GM12878 (cell line): ENCODE results near the gene SYT10. TPM values are rescaled to one million over a fixed set of nuclear protein-coding genes. Genes with fewer than 3 reads are reported as not detected.

Experiments
- ATAC-seq: fragments of 200-7000 bp; cut with Tn5 transposase; 3 replicates; pipeline ENCODE4 v1.9.1; 2020; ENCODE audit warnings: mild to moderate bottlenecking, moderate library complexity
- BruUV-seq: library from RNA; stranded (reverse); fragments of 400-500 nt; replicated peaks from 2 replicates; lab custom pipeline; 2021; lab: Mats Ljungman, UMichigan
- CTCF ChIA-PET: fragments of 300-600 bp; sonication (Branson Sonifier 250); formaldehyde crosslinking; extraction: SDS; loops from one replicate; lab custom pipeline; 2021; ENCODE audit warnings: inconsistent platforms; lab: Yijun Ruan, JAX
- POLR2A ChIA-PET: fragments of 350-600 bp; formaldehyde crosslinking; extraction: SDS; loops from one replicate; lab custom pipeline; 2021; ENCODE audit warnings: inconsistent platforms; lab: Charles Lee
- RAD21 ChIA-PET: fragments of 300-600 bp; sonication (Branson Sonifier 250); formaldehyde crosslinking; loops from one replicate; lab custom pipeline; 2023; ENCODE audit warnings: antibody characterized with exemption; ENCODE audit not compliant: unreplicated experiment; lab: Charles Lee
- SMC1A ChIA-PET: fragments of 300-600 bp; sonication (Branson Sonifier 250); formaldehyde crosslinking; loops from one replicate; lab custom pipeline; 2023; ENCODE audit not compliant: unreplicated experiment, uncharacterized antibody; lab: Charles Lee
- DNase-seq: peaks from one replicate; pipeline ENCODE4 v3.0.0-alpha.2; 2011; ENCODE audit warnings: low read depth, low spot score
- FAIRE-seq: peaks from 3 replicates; lab custom pipeline; 2011; peaks lifted over from hg19 to GRCh38; lab: Jason Lieb, UNC
- H2AFZ ChIP-seq: 2 replicates; pipeline ENCODE4 v1.6.0; 2011; ENCODE audit warnings: low read depth, low read length, control low read depth; ENCODE audit not compliant: control insufficient read depth
- H3K27ac ChIP-seq: 2 replicates; pipeline ENCODE4 v1.5.1; 2011; ENCODE audit warnings: control low read depth; ENCODE audit not compliant: control insufficient read depth, insufficient read depth
- H3K27me3 ChIP-seq, 2 experiments: replicated peaks in 1 of 2; 2 replicates each; pipeline versions ENCODE4 v1.6.0 to v1.6.1; 2011; ENCODE audit warnings: low read length in 1 of 2; ENCODE audit not compliant: control insufficient read depth in 2 of 2, insufficient read depth in 2 of 2
- H3K36me3 ChIP-seq, 2 experiments: 2 replicates each; pipeline ENCODE4 v1.5.1; 2011; ENCODE audit warnings: low read length in 1 of 2; ENCODE audit not compliant: control insufficient read depth in 2 of 2, insufficient read depth in 2 of 2
- H3K4me1 ChIP-seq: 2 replicates; pipeline ENCODE4 v1.6.1; 2011; ENCODE audit warnings: mild to moderate bottlenecking, low read length, moderate library complexity, mixed read lengths; ENCODE audit not compliant: control insufficient read depth, insufficient read depth
- H3K4me2 ChIP-seq: 2 replicates; pipeline ENCODE4 v1.6.0; 2011; ENCODE audit warnings: control low read depth; ENCODE audit not compliant: control insufficient read depth, insufficient read depth
- H3K4me3 ChIP-seq: fragments of 200-600 bp; sonication (generic); 2 replicates; pipeline ENCODE4 v1.5.1; 2016
- H3K79me2 ChIP-seq: 2 replicates; pipeline ENCODE4 v1.6.0; 2011; ENCODE audit warnings: low read length; ENCODE audit not compliant: control insufficient read depth, insufficient read depth
- H3K9ac ChIP-seq: 2 replicates; pipeline ENCODE4 v1.8.0; 2011; ENCODE audit warnings: low read length, control low read depth, mixed read lengths; ENCODE audit not compliant: control insufficient read depth, insufficient read depth
- H3K9me3 ChIP-seq: replicated peaks from 3 replicates; pipeline ENCODE4 v1.5.1; 2011; ENCODE audit warnings: mild to moderate bottlenecking, low read length; ENCODE audit not compliant: control insufficient read depth, insufficient read depth
- H4K20me1 ChIP-seq: 2 replicates; pipeline ENCODE4 v1.6.0; 2011; ENCODE audit not compliant: control insufficient read depth, insufficient read depth
- BCL11A ChIP-seq: IDR thresholded peaks from 2 replicates; pipeline ENCODE4 v1.6.1; 2011; ENCODE audit warnings: low read depth, low read length
- BRCA1 ChIP-seq: IDR thresholded peaks from 2 replicates; pipeline ENCODE4 v1.6.1; 2011; ENCODE audit warnings: low read depth, low read length, improper control_type of control experiment
- NFIC ChIP-seq: IDR thresholded peaks from 2 replicates; pipeline ENCODE4 v1.6.1; 2012; ENCODE audit warnings: low read depth, mild to moderate bottlenecking, inconsistent platforms, low read length, moderate library complexity
- NR2F1 ChIP-seq: fragments of 450-650 bp; conservative IDR thresholded peaks from 2 replicates; pipeline ENCODE4 v1.6.1; 2017; ENCODE audit warnings: mild to moderate bottlenecking
- RAD21 ChIP-seq: IDR thresholded peaks from 2 replicates; pipeline ENCODE4 v1.6.1; 2011; ENCODE audit warnings: mild to moderate bottlenecking, low read depth, low read length, moderate library complexity; ENCODE audit not compliant: insufficient read depth
- SMC3 ChIP-seq: IDR thresholded peaks from 2 replicates; pipeline ENCODE4 v1.6.1; 2011; ENCODE audit warnings: low read length, improper control_type of control experiment, borderline replicate concordance
- TARDBP ChIP-seq: IDR thresholded peaks from 2 replicates; pipeline ENCODE4 v1.6.1; 2016; ENCODE audit warnings: borderline replicate concordance
- TCF12 ChIP-seq: IDR thresholded peaks from 2 replicates; pipeline ENCODE4 v1.6.1; 2011; ENCODE audit warnings: low read depth, mild to moderate bottlenecking, low read length
- YBX1 ChIP-seq: fragments of 450-650 bp; IDR thresholded peaks from 2 replicates; pipeline ENCODE4 v1.6.1; 2016; ENCODE audit warnings: antibody characterized with exemption
- YY1 ChIP-seq: IDR thresholded peaks from 2 replicates; pipeline ENCODE4 v1.6.1; 2011; ENCODE audit warnings: low read depth, mild to moderate bottlenecking, low read length
- ZBTB33 ChIP-seq: fragments of 450-650 bp; IDR thresholded peaks from 2 replicates; pipeline ENCODE4 v1.6.1; 2017; ENCODE audit warnings: mild to moderate bottlenecking
- WGBS: methylation state at CpG from one replicate; pipeline ENCODE4 v1.1.6; 2016; ENCODE audit warnings: low lambda C conversion rate; ENCODE audit not compliant: insufficient replicate concordance, insufficient coverage; ENCODE audit errors: missing lambda C conversion rate; 5-methylcytosine and 5-hydroxymethylcytosine counted together
- in situ Hi-C: fragments of 300-500 bp; cut with MboI; formaldehyde crosslinking; loops from 9 replicates; pipeline ENCODE4 v1.14.3; 2018; ENCODE audit warnings: mixed read lengths
- intact Hi-C: fragments of 100-400 bp; cut with micrococcal nuclease; formaldehyde crosslinking; loops from one replicate; pipeline ENCODE4 v1.14.2; 2022; ENCODE audit not compliant: unreplicated experiment
- polyA plus RNA-seq, 11 experiments: library from polyadenylated mRNA; depleted of rRNA in 4 of 11; unstranded in 6 of 11; stranded (reverse) in 5 of 11; fragments of >200 nt; fragmentation: Nextera tagmentation in 4 of 11; fragmentation: Illumina TruSeq in 1 of 11; extraction: Ambion mirVana in 4 of 11; extraction: Trizol in 1 of 11; gene quantifications; 1 replicate in 1 of 11; 2 replicates in 10 of 11; pipeline versions ENCODE4 v1.2.1 to v1.2.3, GENCODE V29; 2011 to 2016; ENCODE audit warnings: inconsistent platforms in 2 of 11, missing spikeins in 2 of 11, low read depth in 1 of 11
- total RNA-seq, 4 experiments: library from RNA; depleted of rRNA in 3 of 4; stranded (reverse); fragments of >200 nt in 3 of 4; fragmentation: Illumina TruSeq in 1 of 4; extraction: Trizol in 1 of 4; gene quantifications; 2 replicates each; pipeline versions ENCODE4 v1.2.1 to v1.2.3, GENCODE V29; 2013 to 2021
- TF ChIP-seq, protein P1 (sequence below): IDR thresholded peaks from 2 replicates; pipeline ENCODE4 v1.6.1; 2012; ENCODE audit warnings: low read depth, low read length, improper control_type of control experiment
- TF ChIP-seq, protein P2 (sequence below), 3 experiments: IDR thresholded peaks in 2 of 3; conservative IDR thresholded peaks in 1 of 3; 2 replicates each; pipeline ENCODE4 v1.5.1; 2011; ENCODE audit warnings: low read depth in 3 of 3, low read length in 3 of 3, mild to moderate bottlenecking in 3 of 3, control low read depth in 2 of 3, moderate library complexity in 2 of 3, inconsistent platforms in 1 of 3, mixed read lengths in 1 of 3; ENCODE audit not compliant: control insufficient read depth in 2 of 3, insufficient read depth in 1 of 3; ENCODE audit errors: extremely low read depth in 1 of 3
- TF ChIP-seq, protein P3 (sequence below): fragments of 450-650 bp; IDR thresholded peaks from 2 replicates; pipeline ENCODE4 v1.6.1; 2017; ENCODE audit warnings: low read depth, mild to moderate bottlenecking, moderate library complexity

SYT10 gene
- total and polyA plus RNA-seq, 10 of the 15 experiments (the other 5 are each of a cell fraction or from before 2014, with no cell fraction given) = 0.05 TPM; not detected in 9

DNA sequence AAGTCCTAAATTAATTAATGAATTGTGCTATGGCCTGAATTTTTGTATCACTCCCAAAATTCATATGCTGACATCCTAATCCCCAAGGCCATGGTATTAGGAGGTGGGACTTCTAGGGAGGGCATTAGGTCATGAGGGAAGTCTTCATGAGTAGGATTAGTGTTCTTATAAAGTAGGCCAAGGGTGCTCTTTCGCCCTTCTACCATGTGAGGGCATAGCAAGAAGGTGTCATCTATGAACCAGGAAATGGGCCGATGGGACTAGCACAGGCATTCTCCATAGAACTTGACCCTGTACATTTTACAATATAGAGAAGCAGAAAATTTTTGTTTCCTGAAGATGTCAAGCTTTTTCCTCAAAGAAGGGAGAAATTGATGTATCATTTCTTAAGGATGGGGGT is 12.5 kb downstream of the SYT10 start:
- intact Hi-C loops = no loop called here
- no peak overlapping the region for H3K4me3 ChIP-seq
- no peaks in the 10 kb centered on the region for H3K9me3 ChIP-seq
- in situ Hi-C loops = no loop called here
- H2AFZ ChIP-seq = no peak overlapping the region
- no peaks in the 10 kb centered on the region for H3K27me3 ChIP-seq
- H4K20me1 ChIP-seq = no peaks in the 10 kb centered on the region
- no peak overlapping the region for H3K9ac ChIP-seq
- TF ChIP-seq, protein P1, sequence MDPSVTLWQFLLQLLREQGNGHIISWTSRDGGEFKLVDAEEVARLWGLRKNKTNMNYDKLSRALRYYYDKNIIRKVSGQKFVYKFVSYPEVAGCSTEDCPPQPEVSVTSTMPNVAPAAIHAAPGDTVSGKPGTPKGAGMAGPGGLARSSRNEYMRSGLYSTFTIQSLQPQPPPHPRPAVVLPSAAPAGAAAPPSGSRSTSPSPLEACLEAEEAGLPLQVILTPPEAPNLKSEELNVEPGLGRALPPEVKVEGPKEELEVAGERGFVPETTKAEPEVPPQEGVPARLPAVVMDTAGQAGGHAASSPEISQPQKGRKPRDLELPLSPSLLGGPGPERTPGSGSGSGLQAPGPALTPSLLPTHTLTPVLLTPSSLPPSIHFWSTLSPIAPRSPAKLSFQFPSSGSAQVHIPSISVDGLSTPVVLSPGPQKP = no peak
- TF ChIP-seq NR2F1 (no peak), BRCA1 (no peak), TCF12 (no peak), SMC3 (peak; percentile 32; the same call in 1 of the 2 replicates), YBX1 (no peak), YY1 (no peak), TARDBP (no peak), BCL11A (no peak), RAD21 (peak; percentile 26; the same call in 1 of the 2 replicates), ZBTB33 (no peak), NFIC (no peak)
- TF ChIP-seq, protein P2, sequence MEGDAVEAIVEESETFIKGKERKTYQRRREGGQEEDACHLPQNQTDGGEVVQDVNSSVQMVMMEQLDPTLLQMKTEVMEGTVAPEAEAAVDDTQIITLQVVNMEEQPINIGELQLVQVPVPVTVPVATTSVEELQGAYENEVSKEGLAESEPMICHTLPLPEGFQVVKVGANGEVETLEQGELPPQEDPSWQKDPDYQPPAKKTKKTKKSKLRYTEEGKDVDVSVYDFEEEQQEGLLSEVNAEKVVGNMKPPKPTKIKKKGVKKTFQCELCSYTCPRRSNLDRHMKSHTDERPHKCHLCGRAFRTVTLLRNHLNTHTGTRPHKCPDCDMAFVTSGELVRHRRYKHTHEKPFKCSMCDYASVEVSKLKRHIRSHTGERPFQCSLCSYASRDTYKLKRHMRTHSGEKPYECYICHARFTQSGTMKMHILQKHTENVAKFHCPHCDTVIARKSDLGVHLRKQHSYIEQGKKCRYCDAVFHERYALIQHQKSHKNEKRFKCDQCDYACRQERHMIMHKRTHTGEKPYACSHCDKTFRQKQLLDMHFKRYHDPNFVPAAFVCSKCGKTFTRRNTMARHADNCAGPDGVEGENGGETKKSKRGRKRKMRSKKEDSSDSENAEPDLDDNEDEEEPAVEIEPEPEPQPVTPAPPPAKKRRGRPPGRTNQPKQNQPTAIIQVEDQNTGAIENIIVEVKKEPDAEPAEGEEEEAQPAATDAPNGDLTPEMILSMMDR (IDR thresholded peaks at IDR 0.05 in 2 of 3, conservative IDR thresholded peaks at IDR 0.05 in 1 of 3; ENCODE audit: control insufficient read depth in 2 of 3, extremely low read depth in 1 of 3, insufficient read depth in 1 of 3, low read depth in 3 of 3, low read length in 3 of 3) = peak; percentile 14 to 24 (median 22); a peak in 4 of 6 replicates
- TF ChIP-seq, protein P3, sequence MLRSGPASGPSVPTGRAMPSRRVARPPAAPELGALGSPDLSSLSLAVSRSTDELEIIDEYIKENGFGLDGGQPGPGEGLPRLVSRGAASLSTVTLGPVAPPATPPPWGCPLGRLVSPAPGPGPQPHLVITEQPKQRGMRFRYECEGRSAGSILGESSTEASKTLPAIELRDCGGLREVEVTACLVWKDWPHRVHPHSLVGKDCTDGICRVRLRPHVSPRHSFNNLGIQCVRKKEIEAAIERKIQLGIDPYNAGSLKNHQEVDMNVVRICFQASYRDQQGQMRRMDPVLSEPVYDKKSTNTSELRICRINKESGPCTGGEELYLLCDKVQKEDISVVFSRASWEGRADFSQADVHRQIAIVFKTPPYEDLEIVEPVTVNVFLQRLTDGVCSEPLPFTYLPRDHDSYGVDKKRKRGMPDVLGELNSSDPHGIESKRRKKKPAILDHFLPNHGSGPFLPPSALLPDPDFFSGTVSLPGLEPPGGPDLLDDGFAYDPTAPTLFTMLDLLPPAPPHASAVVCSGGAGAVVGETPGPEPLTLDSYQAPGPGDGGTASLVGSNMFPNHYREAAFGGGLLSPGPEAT = no peak
- SMC1A ChIA-PET = interaction anchor here (0.9 to 1.2 kb wide), 3 partner anchors 9 to 594 kb away, joined by 3 to 5 read pairs (median 5); partner anchors contain the start of gene ALG10
- H3K27ac ChIP-seq = no peak overlapping the region
- POLR2A ChIA-PET = no interaction called here
- no peak overlapping the region for H3K4me2 ChIP-seq
- DNase-seq (no peak), ATAC-seq (peak; percentile 55), FAIRE-seq (no peak)
- CTCF ChIA-PET = interaction anchor here (0.7 kb wide), 2 partner anchors 566 to 594 kb away, joined by 3 read pairs; no protein-coding TSS in a partner anchor
- BruUV-seq = no TSS peak
- RAD21 ChIA-PET = no interaction called here
- H3K4me1 ChIP-seq = no peaks in the 10 kb centered on the region
- 4% methylated on average over 2 of the region's 2 CpGs for WGBS
- no peaks in the 10 kb centered on the region for H3K79me2 ChIP-seq
- no peaks in the 10 kb centered on the region for H3K36me3 ChIP-seq
